ENCODE data around the gene INSR. TPM values are rescaled to one million over a fixed set of nuclear protein-coding genes. Genes with fewer than 3 reads are reported as not detected.
"Not testable (repeated sequence)": the region's sequence is repeated elsewhere in the genome, so short reads cannot be mapped to it uniquely, and the experiment has no call there.

The INSR gene
- total RNA-seq, 1 donor from 2014 or later = 14.1 TPM

- H3K27me3 Mint-ChIP-seq (ENCODE audit: low read depth) = peaks cover 14% of the 10 kb centered on the region
- H3K27ac Mint-ChIP-seq (ENCODE audit: unreplicated experiment); H3K4me1 Mint-ChIP-seq; H3K36me3 Mint-ChIP-seq (ENCODE audit: low read depth); H3K4me3 Mint-ChIP-seq; H3K9me3 Mint-ChIP-seq: not testable (repeated sequence)
- DNase-seq (ENCODE audit: low read depth, low spot score) = peak; percentile 20
- peak; percentile 32 for TF ChIP-seq CTCF (conservative IDR thresholded peaks at IDR 0.05)
Observed at GRCh38 chr19:7067122-7067521, 227.1 kb downstream of the INSR start.

- Mint-ChIP-seq H3K4me1 (peaks cover 2% of the 10 kb centered on the region), H3K9me3 (peaks cover 1% of the 10 kb centered on the region), H3K4me3 (peak overlapping the region; percentile 15), H3K27ac (ENCODE audit: unreplicated experiment) (no peak overlapping the region), H3K36me3 (ENCODE audit: low read depth) (peaks cover under 1% of the 10 kb centered on the region), H3K27me3 (ENCODE audit: low read depth) (peaks cover 12% of the 10 kb centered on the region)
- no peak for DNase-seq (ENCODE audit: low read depth, low spot score)
- no peak for TF ChIP-seq CTCF (conservative IDR thresholded peaks at IDR 0.05)
Observed at GRCh38 chr19:7063764-7064418, 230.3 kb downstream of the INSR start.

GRCh38 chr19:7063339-7063738 lies 230.9 kb downstream of the INSR start:
- no peaks in the 10 kb centered on the region for H3K4me1 Mint-ChIP-seq
- peaks cover 11% of the 10 kb centered on the region for H3K27me3 Mint-ChIP-seq (ENCODE audit: low read depth)
- TF ChIP-seq CTCF (conservative IDR thresholded peaks at IDR 0.05) = no peak
- no peaks in the 10 kb centered on the region for H3K36me3 Mint-ChIP-seq (ENCODE audit: low read depth)
- peak overlapping the region; percentile 44 for H3K4me3 Mint-ChIP-seq
- DNase-seq (ENCODE audit: low read depth, low spot score) = no peak
- H3K9me3 Mint-ChIP-seq = no peaks in the 10 kb centered on the region
- H3K27ac Mint-ChIP-seq (ENCODE audit: unreplicated experiment) = no peak overlapping the region

Other genes with a start within 250 kb of the INSR start
- gene MBD3L2, start 245.1 kb downstream of the INSR start, total RNA-seq = not detected in 2 replicates
- gene MBD3L3, start 235.7 kb downstream of the INSR start, total RNA-seq = not detected in 2 replicates
- 13.9 and 14.0 TPM in 2 replicates for gene ZNF557, start 224.7 kb downstream of the INSR start, total RNA-seq
- gene ARHGEF18, start 54.5 kb upstream of the INSR start, total RNA-seq = 36.5 and 38.3 TPM in 2 replicates
- gene PEX11G, start 194.6 kb upstream of the INSR start, total RNA-seq = 2.3 and 3.4 TPM in 2 replicates
- gene ZNF358, start 221.7 kb upstream of the INSR start, total RNA-seq = 75.6 and 76.2 TPM in 2 replicates
- 24.4 and 26.7 TPM in 2 replicates for gene MCOLN1, start 228.2 kb upstream of the INSR start, total RNA-seq
- gene PNPLA6, start 241.3 kb upstream of the INSR start, total RNA-seq = 72.1 and 74.7 TPM in 2 replicates